Activated CD4-positive, alpha-beta T cell treated with anti-CD3 and anti-CD28 coated beads, Interleukin-2, amount 50 U/mL, for 16 hours (primary cell): ENCODE data around the gene COL23A1.

Source experiments
- DNase-seq: peaks from one replicate; pipeline ENCODE4 v3.0.0-alpha.2; 2020

Gene COL23A1

GRCh38 chr5:178529080-178529479 lies 61.1 kb downstream of the COL23A1 start:
- DNase-seq: no peak

DNA sequence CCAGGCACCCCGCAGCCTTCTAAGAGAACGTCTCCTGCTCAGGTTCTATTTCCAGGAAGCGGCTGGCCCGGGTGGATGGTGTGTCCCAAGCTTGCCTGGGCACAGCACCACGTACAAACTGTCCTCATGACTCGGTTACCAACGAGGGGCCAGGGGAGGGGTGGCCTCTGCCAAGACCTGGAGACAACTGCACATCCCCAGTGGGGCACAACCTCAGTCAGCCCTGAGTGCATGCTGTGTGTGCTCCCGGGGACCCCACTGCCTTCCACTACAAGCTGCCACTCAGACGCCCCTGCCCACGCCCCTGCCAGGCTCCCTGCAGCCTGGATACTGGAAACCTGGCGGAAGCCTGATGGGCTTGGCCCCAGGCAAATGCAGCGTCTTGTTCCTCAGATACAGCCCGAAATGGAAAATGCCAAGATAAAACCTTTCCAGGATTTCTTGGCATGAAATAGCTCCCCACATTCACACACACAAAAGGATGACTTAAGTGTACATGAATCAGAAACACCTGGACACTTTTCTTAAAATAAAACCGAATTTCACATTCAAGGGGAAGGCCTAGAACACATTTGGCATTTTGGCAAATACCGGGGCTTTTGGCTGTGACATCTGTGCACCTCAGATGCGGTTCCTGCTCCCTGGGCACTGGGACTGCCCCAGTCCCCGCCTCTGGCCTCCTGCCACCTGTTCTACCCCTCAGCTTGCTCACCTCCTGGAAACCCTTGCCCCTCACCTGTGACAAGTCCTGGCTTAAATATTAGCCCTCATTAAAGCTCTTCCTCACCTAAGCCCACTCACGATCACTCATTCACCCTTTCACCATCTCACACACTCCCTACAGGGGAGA lies 62.5 kb downstream of the COL23A1 start:
- DNase-seq: no peak

GRCh38 chr5:178526773-178527457 lies 63.3 kb downstream of the COL23A1 start:
- DNase-seq: no peak

GRCh38 chr5:178525906-178526732 lies 64.1 kb downstream of the COL23A1 start:
- no peak for DNase-seq

GRCh38 chr5:178524093-178524882 lies 65.9 kb downstream of the COL23A1 start:
- no peak for DNase-seq

- no peak for DNase-seq
Observed at GRCh38 chr5:178522361-178522760, 67.8 kb downstream of the COL23A1 start.

DNA sequence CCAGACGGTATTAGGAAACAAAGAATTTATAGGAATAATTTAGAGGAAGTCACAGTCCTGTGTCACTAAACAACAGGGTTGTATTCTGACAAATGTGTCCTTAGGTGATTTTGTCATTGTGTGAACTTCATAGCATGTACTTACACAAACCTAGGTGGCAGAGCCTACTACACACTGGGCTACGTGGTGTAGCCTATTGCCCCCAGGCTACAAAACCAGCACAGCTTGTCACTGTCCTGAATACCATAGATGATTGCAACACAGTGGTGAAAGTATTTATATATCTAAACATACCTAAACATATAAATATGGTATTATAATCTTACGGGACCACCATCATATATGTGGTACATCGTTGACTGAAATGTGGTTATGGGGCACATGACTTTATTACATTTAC lies 69.3 kb downstream of the COL23A1 start:
- no peak for DNase-seq

- no peak for DNase-seq
Observed at GRCh38 chr5:178519804-178520203, 70.4 kb downstream of the COL23A1 start.

DNA sequence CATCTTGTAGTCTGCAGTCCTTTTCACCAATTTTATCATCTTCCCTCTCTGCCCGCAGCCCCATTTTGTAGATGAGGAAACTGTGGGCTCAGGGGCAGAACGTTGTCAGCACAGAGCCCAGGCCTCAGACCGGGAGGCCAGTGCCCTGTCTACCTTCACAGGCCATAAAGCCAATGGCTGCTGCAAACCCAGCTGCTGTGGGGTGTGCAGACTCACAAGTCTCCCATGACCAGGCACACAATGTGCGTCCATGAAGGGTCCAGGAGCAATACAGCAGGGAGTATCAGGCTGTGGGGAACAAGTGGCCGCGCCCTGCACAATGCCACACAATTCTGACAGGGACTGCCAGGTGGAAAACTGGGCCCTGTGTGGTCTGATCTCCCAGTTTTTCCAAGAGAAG lies 71.0 kb downstream of the COL23A1 start:
- no peak for DNase-seq

GRCh38 chr5:178516504-178517235 lies 73.5 kb downstream of the COL23A1 start:
- no peak for DNase-seq

DNA sequence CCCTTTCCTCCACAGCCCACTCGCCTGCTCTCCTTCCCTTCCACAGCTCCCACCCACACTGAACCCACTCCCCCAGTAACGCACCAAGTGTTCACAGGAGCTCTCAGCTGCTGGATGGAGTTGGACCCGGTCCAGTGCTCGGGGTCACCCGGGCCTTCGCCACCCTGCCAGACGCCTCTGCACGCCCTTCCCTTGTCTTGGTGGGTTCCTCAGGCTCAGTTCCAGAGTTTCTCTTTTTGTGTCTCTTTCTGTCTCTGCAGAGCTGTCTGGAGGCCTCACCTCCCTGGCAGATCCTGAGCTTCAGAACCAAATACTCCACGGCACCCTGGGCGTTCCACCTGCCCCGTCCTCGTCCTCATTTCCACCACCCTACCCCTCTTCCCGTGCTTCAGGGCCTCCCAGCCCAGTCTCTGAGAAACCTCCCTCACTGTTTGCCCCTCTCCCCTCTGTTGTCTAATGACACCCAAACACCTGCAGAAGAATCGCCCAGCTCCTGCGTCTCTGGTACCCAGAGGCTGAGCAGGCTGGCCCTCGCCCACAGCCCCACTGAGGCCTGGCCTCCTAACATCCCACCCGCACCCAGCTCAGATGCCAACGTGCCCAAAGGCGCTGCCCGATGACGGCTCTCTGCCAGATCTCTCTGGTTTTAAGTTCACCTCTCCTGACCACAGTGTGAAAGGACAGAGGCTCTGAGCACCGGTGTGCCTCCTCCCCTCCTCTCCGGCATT lies 74.3 kb downstream of the COL23A1 start:
- no peak for DNase-seq

DNA sequence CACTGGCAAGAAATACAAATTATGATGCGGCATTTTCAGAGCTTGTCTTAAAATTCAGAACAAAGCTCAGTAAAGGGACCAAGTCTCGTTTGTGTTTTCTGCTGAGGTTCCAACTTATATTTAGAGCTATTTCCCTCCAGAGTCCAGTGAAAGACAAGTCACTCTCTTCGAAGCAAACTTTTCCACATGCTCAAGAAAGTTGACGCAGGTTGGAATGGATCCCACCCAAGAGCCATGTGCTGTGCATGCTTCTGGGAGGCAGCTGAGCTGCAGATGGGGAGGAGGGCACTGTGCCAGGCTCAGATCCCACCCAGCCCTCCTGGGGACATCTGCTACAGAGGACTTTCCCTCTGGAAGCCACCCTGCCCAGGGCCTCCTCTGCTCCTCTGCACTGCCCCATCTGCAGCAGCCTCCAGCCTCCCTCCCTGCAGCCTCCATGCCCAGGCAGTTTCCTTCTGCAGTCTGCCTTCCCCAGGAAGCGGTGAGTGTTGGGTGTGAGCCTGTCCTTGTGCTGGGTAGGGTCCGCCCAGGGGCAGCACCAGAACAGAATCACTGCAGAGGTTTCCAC lies 75.3 kb downstream of the COL23A1 start:
- no peak for DNase-seq

- DNase-seq: no peak
Observed at GRCh38 chr5:178511172-178511571, 79.0 kb downstream of the COL23A1 start.

DNA sequence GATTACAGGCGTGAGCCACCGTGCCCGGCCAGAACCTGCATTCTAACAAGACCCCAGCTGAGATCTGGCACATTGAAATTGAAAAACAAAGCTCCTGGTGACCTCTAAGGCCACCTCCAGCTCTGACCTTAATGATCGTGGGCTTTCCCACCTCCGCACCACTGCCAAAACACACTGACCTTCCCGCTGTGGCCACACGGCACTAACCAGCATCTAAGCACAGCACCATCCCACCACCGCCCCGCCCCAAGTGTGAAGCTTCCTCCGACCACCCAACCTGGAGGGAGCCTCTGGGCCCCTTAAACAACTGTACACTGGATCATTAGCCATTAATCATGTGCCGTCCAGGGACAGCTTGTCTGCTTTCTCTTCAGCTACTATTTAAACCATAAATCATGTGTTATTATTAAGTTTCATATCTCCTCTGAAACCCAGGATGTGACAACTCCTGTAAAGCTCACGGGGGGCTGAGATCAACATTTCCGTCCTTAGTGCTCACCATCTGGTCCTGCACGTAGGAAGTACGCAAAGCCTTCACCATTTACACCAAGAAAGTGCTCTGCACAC lies 80.6 kb downstream of the COL23A1 start:
- no peak for DNase-seq

DNA sequence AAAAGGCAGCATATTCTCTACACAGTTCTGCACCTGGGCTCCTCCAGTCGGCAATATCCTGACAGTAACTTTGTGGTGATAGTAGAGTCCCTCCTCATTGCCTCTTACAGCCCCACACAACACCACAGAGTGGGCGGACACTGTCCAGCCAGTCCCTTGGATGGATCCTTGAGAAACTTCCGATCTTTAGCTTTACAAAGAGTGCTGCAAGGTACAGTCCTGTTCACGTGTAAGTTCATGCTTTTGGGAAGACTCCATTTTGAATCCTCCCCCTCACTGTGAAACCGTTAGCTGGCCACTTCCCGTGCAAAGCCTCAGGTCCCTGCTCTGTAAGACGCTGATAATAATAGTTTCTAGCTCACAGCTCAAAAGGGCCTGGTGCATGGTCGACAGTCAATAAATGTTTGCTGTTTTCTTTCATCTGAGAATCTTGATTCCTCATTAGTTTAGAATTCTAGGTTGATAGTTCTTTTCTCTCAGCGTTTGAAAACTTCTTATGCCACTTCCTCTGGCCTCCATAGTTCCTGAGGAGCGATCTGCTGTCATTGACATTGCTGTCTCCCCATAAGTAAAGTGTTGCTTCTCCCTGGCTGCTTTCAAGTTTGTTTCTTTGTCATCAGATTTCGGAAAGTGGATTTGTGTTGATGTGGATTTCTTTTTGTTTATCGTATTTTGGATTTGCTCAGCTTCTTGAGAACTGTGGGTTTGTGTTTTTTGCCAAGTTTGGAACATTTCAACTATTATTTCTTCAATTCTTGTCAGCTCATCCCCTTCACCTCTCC lies 82.9 kb downstream of the COL23A1 start:
- no peak for DNase-seq

GRCh38 chr5:178505639-178506407 lies 84.4 kb downstream of the COL23A1 start:
- DNase-seq: no peak

- DNase-seq: no peak
Observed at GRCh38 chr5:178504340-178504960, 85.7 kb downstream of the COL23A1 start.

DNA sequence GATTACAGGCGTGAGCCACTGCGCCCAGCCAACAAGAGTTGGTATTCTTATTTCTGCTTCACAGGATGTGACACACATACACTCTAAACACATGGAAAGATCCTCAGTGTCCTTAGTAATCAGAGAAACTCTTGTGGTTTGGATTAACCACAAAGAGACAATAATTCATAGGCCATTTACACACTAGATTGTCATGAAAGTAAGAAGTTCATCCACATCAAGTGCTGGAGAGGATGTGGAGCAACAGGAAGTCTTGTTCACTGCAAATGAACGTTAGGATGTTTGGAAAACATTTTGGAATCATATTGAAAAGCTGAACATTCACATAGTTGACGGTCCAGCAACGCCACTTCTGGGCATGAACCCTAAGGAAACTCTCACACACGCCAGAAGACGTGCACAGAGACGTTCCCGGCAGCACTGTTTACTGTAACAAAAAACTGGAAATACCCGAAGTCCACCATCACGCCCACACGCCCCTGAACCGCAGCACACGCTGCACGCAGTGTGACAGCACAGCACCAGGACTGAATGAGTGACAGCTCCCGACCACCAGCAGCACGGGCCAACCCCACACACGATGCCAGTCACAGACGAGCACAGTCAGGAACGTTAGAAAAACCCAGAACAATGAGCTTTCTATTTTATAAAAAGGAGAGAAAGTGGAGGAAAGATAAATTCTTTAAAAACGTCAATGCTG lies 87.6 kb downstream of the COL23A1 start:
- no peak for DNase-seq
